Measurements from ENCODE around the gene SERPINB1. TPM values are rescaled to one million over a fixed set of nuclear protein-coding genes. Genes with fewer than 3 reads are reported as not detected.

SERPINB1 gene
- total RNA-seq, 1 donor from 2014 or later: 8.2 TPM

DNA sequence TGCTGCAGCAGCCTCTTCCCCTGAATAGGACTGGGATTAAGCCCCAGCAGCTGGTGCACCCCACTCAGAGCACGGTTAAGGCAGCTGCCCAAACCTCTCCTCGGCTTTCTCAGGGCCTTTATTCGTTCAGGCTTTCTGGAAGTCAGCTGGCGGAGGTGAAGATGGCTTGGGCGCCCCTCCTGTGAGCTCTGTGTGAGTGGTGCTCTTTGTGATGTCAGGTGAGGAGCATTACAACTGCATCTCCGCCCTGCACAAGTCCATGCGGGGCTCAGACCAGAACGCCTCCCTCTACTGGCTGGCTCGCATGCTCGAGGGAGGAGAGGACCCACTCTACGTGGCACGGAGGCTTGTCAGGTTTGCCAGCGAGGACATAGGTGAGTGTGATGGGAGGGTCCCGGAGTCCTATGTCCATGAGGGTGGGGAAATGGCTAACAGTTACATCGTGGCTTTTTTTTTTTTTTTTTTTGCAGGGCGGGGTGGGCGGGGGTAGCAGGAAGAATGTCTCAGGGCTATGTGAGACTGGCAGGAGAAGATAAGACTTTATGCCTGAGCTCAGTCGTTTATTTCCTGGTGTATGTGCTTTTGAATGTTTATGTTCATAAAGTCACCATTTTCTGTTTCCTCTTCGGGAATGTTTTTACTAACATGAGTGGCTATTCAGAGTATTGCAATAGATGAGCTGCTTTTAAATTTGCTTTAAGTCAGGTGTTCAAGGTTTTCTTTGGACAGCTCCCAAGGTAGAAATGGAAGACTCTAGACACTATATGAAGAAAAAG, 58.3 kb downstream of the SERPINB1 start:
- Mint-ChIP-seq H3K4me3 (ENCODE audit: unreplicated experiment) (peak overlapping the region; percentile 68), H3K27me3 (ENCODE audit: unreplicated experiment) (peaks cover 8% of the 10 kb centered on the region), H3K36me3 (ENCODE audit: unreplicated experiment) (no peaks in the 10 kb centered on the region), H3K9me3 (ENCODE audit: unreplicated experiment) (peaks cover 13% of the 10 kb centered on the region), H3K4me1 (ENCODE audit: low read depth, unreplicated experiment) (peaks cover 51% of the 10 kb centered on the region), H3K27ac (ENCODE audit: unreplicated experiment) (peak overlapping the region; percentile 97)
- DNase-seq: peak; percentile 45
- TF ChIP-seq, protein P1, sequence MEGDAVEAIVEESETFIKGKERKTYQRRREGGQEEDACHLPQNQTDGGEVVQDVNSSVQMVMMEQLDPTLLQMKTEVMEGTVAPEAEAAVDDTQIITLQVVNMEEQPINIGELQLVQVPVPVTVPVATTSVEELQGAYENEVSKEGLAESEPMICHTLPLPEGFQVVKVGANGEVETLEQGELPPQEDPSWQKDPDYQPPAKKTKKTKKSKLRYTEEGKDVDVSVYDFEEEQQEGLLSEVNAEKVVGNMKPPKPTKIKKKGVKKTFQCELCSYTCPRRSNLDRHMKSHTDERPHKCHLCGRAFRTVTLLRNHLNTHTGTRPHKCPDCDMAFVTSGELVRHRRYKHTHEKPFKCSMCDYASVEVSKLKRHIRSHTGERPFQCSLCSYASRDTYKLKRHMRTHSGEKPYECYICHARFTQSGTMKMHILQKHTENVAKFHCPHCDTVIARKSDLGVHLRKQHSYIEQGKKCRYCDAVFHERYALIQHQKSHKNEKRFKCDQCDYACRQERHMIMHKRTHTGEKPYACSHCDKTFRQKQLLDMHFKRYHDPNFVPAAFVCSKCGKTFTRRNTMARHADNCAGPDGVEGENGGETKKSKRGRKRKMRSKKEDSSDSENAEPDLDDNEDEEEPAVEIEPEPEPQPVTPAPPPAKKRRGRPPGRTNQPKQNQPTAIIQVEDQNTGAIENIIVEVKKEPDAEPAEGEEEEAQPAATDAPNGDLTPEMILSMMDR (IDR thresholded peaks at IDR 0.05; ENCODE audit: partially characterized antibody, unreplicated experiment): no peak

DNA sequence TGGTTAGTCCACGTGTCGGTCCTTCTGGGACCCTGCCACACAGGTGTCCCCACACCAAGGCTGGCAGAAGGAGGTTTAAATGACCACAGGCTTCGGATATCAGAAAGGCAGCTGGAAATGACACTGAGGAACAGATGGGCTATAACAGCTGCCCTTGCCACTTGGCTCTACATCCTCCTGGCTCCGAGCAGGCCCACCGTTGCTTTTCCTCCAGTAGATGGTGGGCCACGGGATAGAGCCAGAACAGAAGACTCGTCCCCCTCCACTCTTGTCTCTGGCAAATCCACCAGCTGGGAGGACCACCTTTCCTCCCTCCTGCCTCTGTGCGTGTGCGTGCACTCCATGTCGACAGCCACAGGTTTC, 58.9 kb downstream of the SERPINB1 start:
- H3K27me3 Mint-ChIP-seq (ENCODE audit: unreplicated experiment): peaks cover 8% of the 10 kb centered on the region
- no peaks in the 10 kb centered on the region for H3K36me3 Mint-ChIP-seq (ENCODE audit: unreplicated experiment)
- H3K4me3 Mint-ChIP-seq (ENCODE audit: unreplicated experiment): peak overlapping the region; percentile 63
- peak overlapping the region; percentile 97 for H3K27ac Mint-ChIP-seq (ENCODE audit: unreplicated experiment)
- peak; percentile 57 for DNase-seq
- TF ChIP-seq, protein P1 (IDR thresholded peaks at IDR 0.05; ENCODE audit: partially characterized antibody, unreplicated experiment): no peak
- peaks cover 13% of the 10 kb centered on the region for H3K9me3 Mint-ChIP-seq (ENCODE audit: unreplicated experiment)
- H3K4me1 Mint-ChIP-seq (ENCODE audit: low read depth, unreplicated experiment): peaks cover 53% of the 10 kb centered on the region

DNA sequence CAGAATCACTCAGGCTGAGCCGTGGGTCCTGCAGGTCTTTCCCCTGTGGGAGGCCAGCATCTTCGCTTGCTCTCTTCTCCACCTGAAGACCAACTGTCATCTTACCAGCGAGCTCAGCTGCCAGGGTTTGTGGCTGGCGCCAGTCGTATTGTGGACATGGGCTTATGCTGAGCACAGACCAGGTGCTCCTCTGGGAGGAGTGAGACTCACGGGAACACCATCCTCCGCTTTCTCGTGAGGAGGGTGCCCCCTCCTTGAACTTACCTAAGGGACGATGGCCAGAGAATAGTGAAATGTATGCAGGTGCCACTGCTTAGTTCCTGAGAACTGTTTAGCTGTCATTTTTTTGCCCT, 59.3 kb downstream of the SERPINB1 start:
- peaks cover 13% of the 10 kb centered on the region for H3K9me3 Mint-ChIP-seq (ENCODE audit: unreplicated experiment)
- peaks cover 8% of the 10 kb centered on the region for H3K27me3 Mint-ChIP-seq (ENCODE audit: unreplicated experiment)
- TF ChIP-seq, protein P1 (IDR thresholded peaks at IDR 0.05; ENCODE audit: partially characterized antibody, unreplicated experiment): no peak
- peak overlapping the region; percentile 97 for H3K27ac Mint-ChIP-seq (ENCODE audit: unreplicated experiment)
- H3K4me3 Mint-ChIP-seq (ENCODE audit: unreplicated experiment): peak overlapping the region; percentile 63
- H3K36me3 Mint-ChIP-seq (ENCODE audit: unreplicated experiment): no peaks in the 10 kb centered on the region
- H3K4me1 Mint-ChIP-seq (ENCODE audit: low read depth, unreplicated experiment): peaks cover 57% of the 10 kb centered on the region
- DNase-seq: no peak

Small RNA genes lying within 50 kb of the gene (microRNA-seq; reads per million reads assigned to microRNA genes)
- not detected for gene MIR4645 (ENCODE audit: unreplicated experiment)

Other genes with a start within 250 kb of the SERPINB1 start
- 0.49 TPM for gene MYLK4, start 90.9 kb downstream of the SERPINB1 start, total RNA-seq (ENCODE audit: unreplicated experiment)
- gene WRNIP1, start 76.5 kb downstream of the SERPINB1 start, total RNA-seq (ENCODE audit: unreplicated experiment): 46.5 TPM
- gene SERPINB9, start 61.4 kb upstream of the SERPINB1 start, total RNA-seq (ENCODE audit: unreplicated experiment): 23.8 TPM
- gene SERPINB6, start 129.7 kb upstream of the SERPINB1 start, total RNA-seq (ENCODE audit: unreplicated experiment): 14.0 TPM
- gene NQO2, start 158.0 kb upstream of the SERPINB1 start, total RNA-seq (ENCODE audit: unreplicated experiment): 28.1 TPM
- 10.6 TPM for gene RIPK1, start 226.6 kb upstream of the SERPINB1 start, total RNA-seq (ENCODE audit: unreplicated experiment)